DOHH2 (cell line): ENCODE measurements around the gene BTG2.

Experiments
- H3F3A ChIP-seq: fragments of 200-600 bp; sonication (generic), shearing (Covaris generic); 2 replicates; pipeline ENCODE4 v1.6.0; 2016; ENCODE audit warnings: antibody characterized with exemption, mild to moderate bottlenecking; ENCODE audit not compliant: control insufficient read depth, insufficient read depth
- H3K27ac ChIP-seq: fragments of 200-600 bp; sonication (generic); 2 replicates; pipeline ENCODE4 v1.5.1; 2014; ENCODE audit warnings: low read depth, mild to moderate bottlenecking, low read length, moderate library complexity
- H3K27me3 ChIP-seq: fragments of 200-600 bp; sonication (generic); 2 replicates; pipeline ENCODE4 v1.6.1; 2014; ENCODE audit warnings: mild to moderate bottlenecking, low read length, mixed read lengths; ENCODE audit not compliant: control insufficient read depth
- H3K36me3 ChIP-seq: fragments of 200-600 bp; sonication (generic); 2 replicates; pipeline ENCODE4 v1.6.1; 2014; ENCODE audit warnings: mild to moderate bottlenecking, low read length, moderate library complexity, mixed read lengths; ENCODE audit not compliant: control insufficient read depth
- H3K4me1 ChIP-seq: fragments of 200-600 bp; sonication (generic); 2 replicates; pipeline ENCODE4 v1.6.1; 2014; ENCODE audit warnings: mild to moderate bottlenecking, low read length, mixed read lengths; ENCODE audit not compliant: control insufficient read depth
- H3K4me2 ChIP-seq: fragments of 200-600 bp; sonication (generic); 2 replicates; pipeline ENCODE4 v1.6.0; 2014; ENCODE audit warnings: mild to moderate bottlenecking, low read length, moderate library complexity
- H3K4me3 ChIP-seq: fragments of 200-600 bp; sonication (generic); 2 replicates; pipeline ENCODE4 v1.5.1; 2014; ENCODE audit warnings: mild to moderate bottlenecking, low read length, mixed read lengths
- H3K79me2 ChIP-seq: fragments of 200-600 bp; sonication (generic); 2 replicates; pipeline ENCODE4 v1.6.1; 2014; ENCODE audit warnings: mild to moderate bottlenecking, low read length, mixed read lengths; ENCODE audit not compliant: control insufficient read depth
- H3K9me2 ChIP-seq: fragments of 200-600 bp; sonication (generic); replicated peaks from 2 replicates; pipeline ENCODE4 v1.6.1; 2014; ENCODE audit warnings: mild to moderate bottlenecking, low read length, mixed read lengths; ENCODE audit not compliant: control insufficient read depth
- H3K9me3 ChIP-seq: fragments of 200-600 bp; sonication (generic); 2 replicates; pipeline ENCODE4 v1.6.1; 2014; ENCODE audit warnings: antibody characterized with exemption, low read length, mixed read lengths; ENCODE audit not compliant: control insufficient read depth, insufficient read depth
- H4K20me1 ChIP-seq: fragments of 200-600 bp; sonication (generic); 2 replicates; pipeline ENCODE4 v1.6.0; 2014; ENCODE audit warnings: low read depth, mild to moderate bottlenecking, antibody characterized with exemption, low read length, moderate library complexity; ENCODE audit not compliant: control insufficient read depth, insufficient read depth
- EZH2phosphoT487 ChIP-seq: fragments of 200-600 bp; sonication (generic); IDR thresholded peaks from 2 replicates; pipeline ENCODE4 v1.6.1; 2017; ENCODE audit warnings: borderline replicate concordance, mild to moderate bottlenecking, antibody characterized with exemption, low read length, moderate library complexity, mixed read lengths
- TF ChIP-seq, protein P1 (sequence below): fragments of 200-600 bp; sonication (generic); IDR thresholded peaks from one replicate; pipeline ENCODE4 v1.5.1; 2014; ENCODE audit warnings: antibody characterized with exemption, mild to moderate bottlenecking, low read depth, low read length; ENCODE audit not compliant: poor library complexity, severe bottlenecking

BTG2 gene

DNA sequence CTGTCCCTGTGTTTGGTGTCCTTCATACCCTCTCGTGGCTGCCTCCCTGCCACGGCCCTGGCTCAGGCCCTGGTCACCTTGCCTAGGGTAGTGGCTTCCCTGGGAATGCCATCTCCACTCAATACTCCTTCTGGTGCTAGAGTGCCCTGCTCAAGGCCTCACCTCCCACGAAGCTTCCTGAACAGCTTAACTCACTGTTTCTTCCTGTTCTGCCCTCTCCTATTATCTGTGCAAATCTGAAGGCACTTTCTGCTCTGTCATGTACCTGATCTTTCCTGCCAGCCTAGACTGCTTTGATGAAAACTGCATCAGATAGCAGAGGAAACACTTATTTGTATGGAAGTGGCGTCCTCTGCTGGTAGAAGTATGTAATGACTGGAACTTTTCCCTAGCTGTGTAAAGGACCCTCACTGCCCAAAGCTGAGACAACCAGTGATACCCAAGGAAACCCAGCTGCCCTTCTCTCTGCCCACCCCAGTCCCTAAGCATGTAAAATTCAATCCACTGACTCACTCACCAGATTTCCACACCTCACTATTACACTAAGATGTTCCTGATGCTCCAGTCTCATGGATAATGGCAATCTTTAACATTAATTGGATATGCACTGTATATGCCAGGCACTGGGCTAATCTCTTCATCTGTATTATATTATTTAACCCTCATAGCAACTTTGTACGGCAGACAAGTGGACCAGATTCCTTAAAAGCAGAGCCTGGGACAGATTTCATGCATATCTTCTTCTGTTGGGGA lies 36.2 kb upstream of the BTG2 start:
- TF ChIP-seq, protein P1, sequence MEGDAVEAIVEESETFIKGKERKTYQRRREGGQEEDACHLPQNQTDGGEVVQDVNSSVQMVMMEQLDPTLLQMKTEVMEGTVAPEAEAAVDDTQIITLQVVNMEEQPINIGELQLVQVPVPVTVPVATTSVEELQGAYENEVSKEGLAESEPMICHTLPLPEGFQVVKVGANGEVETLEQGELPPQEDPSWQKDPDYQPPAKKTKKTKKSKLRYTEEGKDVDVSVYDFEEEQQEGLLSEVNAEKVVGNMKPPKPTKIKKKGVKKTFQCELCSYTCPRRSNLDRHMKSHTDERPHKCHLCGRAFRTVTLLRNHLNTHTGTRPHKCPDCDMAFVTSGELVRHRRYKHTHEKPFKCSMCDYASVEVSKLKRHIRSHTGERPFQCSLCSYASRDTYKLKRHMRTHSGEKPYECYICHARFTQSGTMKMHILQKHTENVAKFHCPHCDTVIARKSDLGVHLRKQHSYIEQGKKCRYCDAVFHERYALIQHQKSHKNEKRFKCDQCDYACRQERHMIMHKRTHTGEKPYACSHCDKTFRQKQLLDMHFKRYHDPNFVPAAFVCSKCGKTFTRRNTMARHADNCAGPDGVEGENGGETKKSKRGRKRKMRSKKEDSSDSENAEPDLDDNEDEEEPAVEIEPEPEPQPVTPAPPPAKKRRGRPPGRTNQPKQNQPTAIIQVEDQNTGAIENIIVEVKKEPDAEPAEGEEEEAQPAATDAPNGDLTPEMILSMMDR, result peak; percentile 94
- no peak for TF ChIP-seq EZH2phosphoT487
- no peaks in the 10 kb centered on the region for H3K36me3 ChIP-seq
- peaks cover 79% of the 10 kb centered on the region for H3K4me1 ChIP-seq

GRCh38 chr1:203269654-203270020 lies 35.7 kb upstream of the BTG2 start:
- no peaks in the 10 kb centered on the region for H4K20me1 ChIP-seq
- no peaks in the 10 kb centered on the region for H3F3A ChIP-seq
- no peaks in the 10 kb centered on the region for H3K9me3 ChIP-seq
- TF ChIP-seq, protein P1, result no peak
- no peak for TF ChIP-seq EZH2phosphoT487
- no peaks in the 10 kb centered on the region for H3K36me3 ChIP-seq
- H3K9me2 ChIP-seq, result no peaks in the 10 kb centered on the region
- H3K4me2 ChIP-seq, result no peak overlapping the region
- H3K79me2 ChIP-seq, result 0 out of 2 replicates have a peak, but pooled peaks cover 6% of the 10 kb centered on the region
- no peaks in the 10 kb centered on the region for H3K27me3 ChIP-seq
- H3K27ac ChIP-seq, result no peak overlapping the region
- peaks cover 79% of the 10 kb centered on the region for H3K4me1 ChIP-seq
- H3K4me3 ChIP-seq, result no peak overlapping the region

More for the DNA sequence above, 36.2 kb upstream of the BTG2 start:
- no peaks in the 10 kb centered on the region for H3F3A ChIP-seq
- H3K4me2 ChIP-seq, result peak overlapping the region; percentile 43
- 0 out of 2 replicates have a peak, but pooled peaks cover 6% of the 10 kb centered on the region for H3K79me2 ChIP-seq
- no peak overlapping the region for H3K4me3 ChIP-seq
- H3K9me3 ChIP-seq, result no peaks in the 10 kb centered on the region
- H3K27me3 ChIP-seq, result no peaks in the 10 kb centered on the region
- no peaks in the 10 kb centered on the region for H3K9me2 ChIP-seq
- H3K27ac ChIP-seq, result peak overlapping the region; percentile 26; the same call in 1 of the 2 replicates
- H4K20me1 ChIP-seq, result no peaks in the 10 kb centered on the region

- H3K4me3 ChIP-seq, result no peak overlapping the region
- H3K27ac ChIP-seq, result no peak overlapping the region
- H3K4me2 ChIP-seq, result peak overlapping the region; percentile 28
- no peaks in the 10 kb centered on the region for H4K20me1 ChIP-seq
- no peak for TF ChIP-seq EZH2phosphoT487
- TF ChIP-seq, protein P1, result peak; percentile 12
- H3K9me3 ChIP-seq, result no peaks in the 10 kb centered on the region
- peaks cover 79% of the 10 kb centered on the region for H3K4me1 ChIP-seq
- 0 out of 2 replicates have a peak, but pooled peaks cover 6% of the 10 kb centered on the region for H3K79me2 ChIP-seq
- peaks cover 7% of the 10 kb centered on the region for H3F3A ChIP-seq
- no peaks in the 10 kb centered on the region for H3K27me3 ChIP-seq
- H3K9me2 ChIP-seq, result no peaks in the 10 kb centered on the region
- no peaks in the 10 kb centered on the region for H3K36me3 ChIP-seq
Observed at GRCh38 chr1:203270448-203270847, 34.9 kb upstream of the BTG2 start.
